NOMO-1 (cell line): Measurements from ENCODE around the gene MSMP.

Source experiments
- DNase-seq, 2 experiments: peaks; one replicate each; lab custom pipeline; 2025; ENCODE audit not compliant: unreplicated experiment in 2 of 2; lab: John Stamatoyannopoulos, UW

Gene MSMP

GRCh38 chr9:35754264-35754663 lies at the start of gene MSMP:
Gene MSMP, minus strand, starts transcription at chr9:35754276. Its CDS starts 147 bp downstream, at chr9:35754129.
- no peak for DNase-seq

DNA sequence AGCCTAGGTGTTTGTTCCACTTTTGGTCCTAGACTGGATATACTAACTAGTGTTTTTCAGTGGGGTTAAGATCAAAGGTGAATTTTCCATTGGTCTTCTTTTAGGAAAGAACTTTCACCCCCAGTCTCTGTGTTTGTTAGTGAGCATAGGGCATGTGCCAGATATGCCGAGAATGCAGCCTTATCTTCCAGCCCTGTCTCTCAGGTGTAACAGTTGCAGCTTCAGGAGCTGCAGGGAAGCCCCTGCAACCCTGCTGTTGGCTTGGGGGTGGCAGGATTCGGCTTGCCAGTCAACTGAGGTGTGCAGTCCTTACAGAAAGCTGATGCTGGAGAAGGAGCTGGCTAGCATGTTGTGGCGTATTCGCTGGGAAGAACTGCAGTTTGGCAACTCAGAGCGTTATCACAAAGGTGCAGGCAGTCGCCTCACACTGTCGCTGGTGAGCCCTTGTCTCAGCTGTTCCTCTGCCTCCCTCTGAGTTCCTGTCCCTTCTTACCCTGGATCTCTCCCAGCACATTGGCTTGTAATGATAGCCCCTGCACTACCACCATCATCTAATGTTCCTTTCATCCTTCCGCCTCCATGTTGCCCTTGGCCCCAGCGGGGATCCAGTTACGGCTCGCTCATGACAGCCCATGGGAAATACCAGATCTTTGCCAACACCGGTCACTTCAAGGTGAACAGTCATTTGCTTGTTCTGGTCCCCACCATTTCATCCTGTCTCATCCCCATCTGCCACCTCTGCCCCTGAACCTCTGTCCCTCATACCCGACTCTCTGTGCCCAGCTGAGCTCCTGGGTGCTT lies 47.5 kb upstream of the MSMP start:
- DNase-seq: no peak

DNA sequence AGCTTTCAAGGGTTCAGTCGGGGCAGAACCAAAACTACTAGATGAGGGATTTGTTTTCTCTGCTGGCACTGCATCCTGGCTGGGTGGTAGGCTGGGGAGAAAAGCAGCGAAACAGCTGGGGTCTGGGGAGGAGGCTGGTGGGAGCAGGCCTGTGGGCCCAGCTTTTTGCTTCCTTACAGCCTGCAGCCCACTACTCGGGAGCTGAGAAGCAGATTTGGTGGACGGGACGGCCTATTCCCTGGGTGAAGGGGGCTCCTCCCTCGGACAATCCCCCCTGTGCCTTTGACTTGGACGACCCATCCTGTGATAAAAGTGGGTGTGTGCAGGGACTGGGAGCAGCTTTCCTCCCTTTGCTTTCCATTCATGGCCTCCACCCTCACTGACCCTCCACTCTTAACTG lies 46.5 kb upstream of the MSMP start:
- DNase-seq: no peak

- no peak for DNase-seq
Observed at GRCh38 chr9:35798658-35799374, 44.7 kb upstream of the MSMP start.

- no peak for DNase-seq
Observed at GRCh38 chr9:35797311-35798109, 43.4 kb upstream of the MSMP start.

DNA sequence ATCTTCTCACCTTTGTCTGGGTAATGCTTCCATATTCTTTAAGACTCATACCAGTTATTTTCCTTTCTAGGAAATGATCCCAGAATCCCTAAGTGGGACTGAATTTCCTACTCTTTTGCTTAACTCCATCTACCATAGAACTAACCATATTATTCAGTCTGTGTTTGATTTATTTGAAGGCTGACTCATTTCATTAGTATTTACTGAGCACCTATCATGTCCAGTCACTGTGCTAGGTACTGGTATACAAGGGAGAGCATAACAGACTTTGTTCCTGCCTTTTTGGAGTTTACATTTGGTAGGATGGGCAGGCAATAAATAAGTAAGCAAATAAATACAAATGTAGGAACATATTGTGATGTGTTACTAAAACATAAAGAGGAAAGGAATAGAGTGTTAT lies 41.6 kb upstream of the MSMP start:
- DNase-seq: no peak

GRCh38 chr9:35793461-35793860 lies 39.4 kb upstream of the MSMP start:
- no peak for DNase-seq

- no peak for DNase-seq
Observed at GRCh38 chr9:35792826-35793225, 38.8 kb upstream of the MSMP start.

- no peak for DNase-seq
Observed at GRCh38 chr9:35792024-35792813, 38.1 kb upstream of the MSMP start.

DNA sequence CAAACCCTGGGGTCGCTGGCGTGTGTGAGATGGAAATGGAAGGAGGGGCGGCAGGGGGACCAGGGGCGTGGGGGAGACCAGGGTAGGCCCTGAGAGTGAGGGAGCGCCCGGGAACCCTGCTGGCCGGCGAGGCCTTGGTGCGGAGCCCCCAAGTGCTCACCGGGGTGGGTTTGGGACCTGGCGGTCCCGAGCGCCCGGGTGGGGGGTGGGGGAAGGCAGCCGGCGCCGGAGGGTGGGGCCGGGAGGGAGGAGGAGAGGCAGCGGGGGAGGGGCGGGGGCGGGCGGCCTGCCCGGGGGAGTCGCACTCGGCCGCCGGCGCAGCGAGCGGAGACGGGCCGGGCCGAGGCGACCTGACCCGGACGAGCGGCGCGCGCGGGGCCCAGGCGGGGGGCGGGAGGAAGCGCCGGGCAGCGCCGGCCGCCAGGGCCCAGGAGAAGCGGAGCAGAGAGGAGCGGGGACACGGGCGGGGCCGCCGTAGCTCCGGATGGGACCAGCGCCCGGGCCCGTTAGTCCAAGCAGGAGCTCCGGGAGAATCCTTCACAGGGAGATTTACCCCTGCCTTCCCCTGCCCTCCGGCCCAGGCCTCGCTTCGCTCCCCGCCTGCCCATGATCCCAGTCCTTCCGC lies 37.3 kb upstream of the MSMP start, which contains the start of gene NPR2:
NPR2 (plus strand) TSS at position 295 of the 625 bp plus-strand sequence. CDS start 818 bp downstream, outside the sequence.
- DNase-seq: no peak

DNA sequence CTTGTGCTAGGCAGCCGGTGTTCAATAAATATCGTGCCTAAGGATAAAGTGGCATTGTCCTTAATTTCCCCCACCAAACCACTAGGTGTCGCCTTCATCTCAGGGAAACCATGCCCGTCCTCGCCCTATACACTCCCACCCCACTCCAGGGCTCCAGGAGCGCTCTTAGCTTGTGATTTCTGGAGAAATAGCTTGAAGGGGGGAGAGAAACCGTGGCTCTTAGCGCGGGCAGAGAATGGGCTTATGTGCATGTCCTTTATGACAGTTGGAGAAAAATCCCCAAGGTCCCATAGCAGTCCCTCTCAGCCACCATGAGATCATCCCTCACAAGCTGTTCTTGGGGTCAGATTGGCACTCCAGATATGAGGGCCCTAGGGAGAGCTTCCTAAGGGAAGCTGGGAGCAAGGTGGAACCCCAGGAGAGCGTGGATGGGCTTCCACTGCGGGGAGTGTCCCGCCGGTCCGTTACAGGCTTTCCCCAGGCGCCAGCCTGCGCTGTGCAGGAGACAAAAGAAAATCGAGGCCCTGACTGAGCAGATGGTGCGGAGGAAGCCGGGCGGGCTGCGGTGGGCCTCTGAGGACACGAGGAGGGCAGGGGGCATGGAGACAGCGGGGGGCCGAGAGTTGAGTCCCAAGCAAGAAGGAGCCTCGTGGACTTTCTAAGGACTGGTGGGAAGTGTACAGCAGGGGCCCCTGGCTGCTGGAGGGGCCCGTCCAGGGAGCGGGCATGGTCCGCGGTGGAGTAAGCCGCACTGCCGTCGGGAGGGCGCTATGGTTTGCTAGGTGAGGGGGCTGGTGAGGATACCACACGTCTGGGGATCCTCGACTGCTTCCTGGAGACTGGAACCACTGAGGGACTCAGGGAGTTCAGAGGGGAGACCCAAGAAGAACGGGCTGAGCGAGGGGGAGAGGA lies 36.6 kb upstream of the MSMP start:
- peak; percentile 74 to 75 for DNase-seq

GRCh38 chr9:35790025-35790384 lies 35.9 kb upstream of the MSMP start:
- no peak for DNase-seq

- DNase-seq: no peak
Observed at GRCh38 chr9:35789541-35789940, 35.5 kb upstream of the MSMP start.

- no peak for DNase-seq
Observed at GRCh38 chr9:35783418-35783817, 29.3 kb upstream of the MSMP start.

DNA sequence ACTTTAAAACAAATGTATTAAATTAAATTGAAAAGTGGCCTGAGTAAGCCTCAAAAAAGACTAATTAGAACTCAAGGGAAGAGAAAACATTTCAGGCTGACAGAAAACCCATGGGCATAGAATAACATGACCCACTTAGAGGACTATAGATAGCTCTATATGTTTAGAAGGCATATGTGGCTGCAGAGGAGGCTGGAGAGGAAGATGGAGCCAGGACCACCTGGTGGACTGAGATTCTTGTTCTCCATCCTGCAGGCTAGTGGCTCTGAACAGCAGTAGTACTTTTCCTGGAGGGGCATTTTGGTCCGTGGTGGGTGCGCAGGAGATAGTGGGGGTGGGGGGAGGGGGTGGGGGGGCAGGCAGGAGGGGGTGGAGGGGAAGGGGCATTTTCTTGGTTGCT lies 27.0 kb upstream of the MSMP start:
- no peak for DNase-seq

DNA sequence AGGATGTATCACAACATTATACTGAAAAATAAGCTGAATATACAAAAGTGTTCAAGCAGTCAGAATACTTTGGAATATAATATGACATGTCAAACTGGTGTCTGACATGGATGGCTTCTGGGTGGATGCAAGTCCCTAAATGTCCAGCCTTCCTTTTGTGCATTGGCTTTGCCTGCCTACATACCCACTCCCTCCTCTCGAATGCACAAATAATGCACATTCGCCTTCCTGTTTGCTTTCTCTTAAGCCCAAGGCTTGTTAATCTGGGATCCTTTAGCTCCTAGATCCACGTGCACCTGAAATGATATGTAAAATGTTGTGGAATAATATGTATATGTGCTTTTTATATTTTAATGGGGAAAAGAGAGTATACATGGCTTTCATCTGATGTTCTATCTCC lies 24.4 kb upstream of the MSMP start:
- no peak for DNase-seq

DNA sequence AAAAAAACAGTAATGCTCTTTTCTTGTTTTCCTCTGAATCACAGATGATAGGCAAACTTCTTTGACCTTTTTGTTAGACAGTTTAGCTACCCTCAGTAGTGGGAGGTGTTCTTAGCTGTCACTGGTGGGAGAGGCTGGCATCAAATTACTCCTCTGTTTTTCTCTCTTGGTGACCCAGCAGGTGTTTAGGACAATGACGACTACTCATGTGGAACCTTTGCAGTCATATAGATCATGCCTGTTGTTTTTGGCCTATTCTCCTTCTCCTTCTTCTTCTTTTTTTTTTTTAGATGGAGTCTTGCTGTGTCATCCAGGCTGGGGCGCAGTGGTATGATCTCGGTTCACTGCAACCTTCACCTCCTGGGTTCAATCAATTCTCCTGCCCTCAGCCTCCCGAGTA lies 21.9 kb upstream of the MSMP start:
- DNase-seq: no peak

DNA sequence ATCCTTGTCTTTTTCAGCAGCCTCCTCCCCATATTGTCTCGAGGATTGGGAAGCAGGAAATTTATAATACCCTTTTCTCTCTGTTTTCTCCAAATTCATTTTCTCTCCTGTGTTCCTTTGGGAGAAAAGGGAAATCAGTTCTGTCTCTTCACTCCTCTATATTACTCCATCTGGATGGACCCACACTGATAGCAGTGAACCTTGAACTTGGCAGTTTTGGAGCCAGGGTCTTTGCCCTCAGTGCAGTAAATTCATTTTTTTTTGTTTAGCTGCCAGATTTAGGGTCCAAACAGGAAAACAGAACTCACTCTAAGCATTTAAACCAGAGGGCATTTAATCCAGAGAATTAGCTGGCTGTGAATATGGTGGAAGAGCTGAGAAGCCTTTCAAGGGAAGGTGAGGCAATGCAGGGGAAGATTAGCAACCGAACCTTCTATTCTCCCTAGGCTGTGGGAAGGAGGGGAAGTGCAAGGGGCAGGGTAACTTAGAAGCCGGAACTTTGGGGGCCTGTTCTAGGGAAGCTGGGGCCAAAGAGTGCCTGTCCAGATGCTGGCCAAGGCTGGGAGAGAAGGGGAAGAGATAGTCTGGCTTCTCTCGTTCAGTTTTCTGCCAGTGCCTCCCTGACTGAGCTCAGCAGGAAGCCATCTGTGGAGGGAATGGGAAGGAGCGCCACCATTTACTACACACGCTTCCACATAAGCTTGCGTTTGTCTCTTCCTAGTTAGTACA lies 21.0 kb upstream of the MSMP start:
- DNase-seq: peak; percentile 67 to 75
